K562 (cell line): ENCODE results near the gene TMEM225B. TPM values are rescaled to one million over a fixed set of nuclear protein-coding genes. Genes with fewer than 3 reads are reported as not detected.

Experiments
- FOXP1 ChIP-seq: sonication (generic); formaldehyde crosslinking; IDR thresholded peaks from 2 replicates; pipeline ENCODE4 v1.8.0; 2022; ENCODE audit warnings: mild to moderate bottlenecking, missing genetic modification reagents
- MED1 ChIP-seq: sonication (generic); formaldehyde crosslinking; IDR thresholded peaks from 2 replicates; pipeline ENCODE4 v1.8.1; 2023; ENCODE audit warnings: missing genetic modification reagents, borderline replicate concordance
- NFIC ChIP-seq: fragments of 450-650 bp; IDR thresholded peaks from 2 replicates; pipeline ENCODE4 v1.6.1; 2017; ENCODE audit warnings: mild to moderate bottlenecking, inconsistent platforms
- NONO ChIP-seq, 2 experiments: fragments of 200-400 bp in 1 of 2; fragments of 450-650 bp in 1 of 2; formaldehyde crosslinking in 1 of 2; IDR thresholded peaks; 2 replicates each; pipeline ENCODE4 v1.6.1; 2017; ENCODE audit warnings: low read depth in 2 of 2, mild to moderate bottlenecking in 2 of 2, moderate library complexity in 2 of 2, low read length in 1 of 2
- RBFOX2 ChIP-seq: fragments of 200-400 bp; formaldehyde crosslinking; IDR thresholded peaks from 2 replicates; pipeline ENCODE4 v1.6.1; 2017; ENCODE audit warnings: low read depth, mild to moderate bottlenecking, low read length, moderate library complexity
- ZBED1 ChIP-seq: IDR thresholded peaks from 2 replicates; pipeline ENCODE4 v1.6.1; 2014
- ZBTB17 ChIP-seq: fragments of 450-650 bp; formaldehyde crosslinking; IDR thresholded peaks from 2 replicates; pipeline ENCODE4 v1.4.0; 2020; ENCODE audit warnings: mild to moderate bottlenecking
- ZC3H4 ChIP-seq: sonication (generic); formaldehyde crosslinking; IDR thresholded peaks from 2 replicates; pipeline ENCODE4 v1.9.0; 2021; ENCODE audit warnings: missing genetic modification reagents, borderline replicate concordance
- ZNF23 ChIP-seq: fragments of 250-450 bp; sonication (Bioruptor Pico); IDR thresholded peaks from 2 replicates; pipeline ENCODE4 v1.4.0; 2020; ENCODE audit warnings: mild to moderate bottlenecking
- ZNF764 ChIP-seq: fragments of 250-450 bp; sonication (Bioruptor Pico); IDR thresholded peaks from 2 replicates; pipeline ENCODE4 v1.4.0; 2020; ENCODE audit warnings: low read depth, mild to moderate bottlenecking, moderate library complexity
- polyA plus RNA-seq, 8 experiments: library from polyadenylated mRNA; depleted of rRNA in 4 of 8; stranded (reverse) in 5 of 8; unstranded in 3 of 8; fragments of >200 nt; fragmentation: Nextera tagmentation in 2 of 8; fragmentation: Illumina TruSeq in 1 of 8; extraction: Ambion mirVana in 2 of 8; extraction: Trizol in 1 of 8; gene quantifications; 2 replicates each; pipeline versions ENCODE4 v1.2.1 to v1.2.3, GENCODE V29; 2011 to 2014; ENCODE audit warnings: inconsistent platforms in 1 of 8, missing spikeins in 1 of 8
- total RNA-seq, 7 experiments: library from RNA; depleted of rRNA in 6 of 7; stranded (reverse); fragments of >200 nt in 6 of 7; fragmentation: Illumina TruSeq in 2 of 7; extraction: Trizol in 2 of 7; gene quantifications; 2 replicates each; pipeline versions ENCODE4 v1.2.1 to v1.2.3, GENCODE V29; 2011 to 2021; ENCODE audit warnings: low replicate concordance in 1 of 7
- TF ChIP-seq, protein P1 (sequence below): sonication (generic); formaldehyde crosslinking; IDR thresholded peaks from 2 replicates; pipeline ENCODE4 v1.8.0; 2023; ENCODE audit warnings: missing genetic modification reagents, mild to moderate bottlenecking, borderline replicate concordance
- TF ChIP-seq, protein P2 (sequence below): sonication (generic); formaldehyde crosslinking; IDR thresholded peaks from 2 replicates; pipeline ENCODE4 v1.8.1; 2023; ENCODE audit warnings: mild to moderate bottlenecking, missing genetic modification reagents
- TF ChIP-seq, protein P3 (sequence below): fragments of 450-650 bp; formaldehyde crosslinking; IDR thresholded peaks from 2 replicates; pipeline ENCODE4 v1.4.0; 2022; ENCODE audit warnings: missing genetic modification characterization
- TF ChIP-seq, protein P4 (sequence below): sonication (generic); formaldehyde crosslinking; IDR thresholded peaks from 2 replicates; pipeline ENCODE4 v1.9.0; 2022; ENCODE audit warnings: mild to moderate bottlenecking, missing genetic modification reagents

The TMEM225B gene
- total and polyA plus RNA-seq, 9 of the 15 experiments (the other 6 are each of a cell fraction or from before 2014, with no cell fraction given) = 0.08 to 0.73 (median 0.56) TPM

DNA sequence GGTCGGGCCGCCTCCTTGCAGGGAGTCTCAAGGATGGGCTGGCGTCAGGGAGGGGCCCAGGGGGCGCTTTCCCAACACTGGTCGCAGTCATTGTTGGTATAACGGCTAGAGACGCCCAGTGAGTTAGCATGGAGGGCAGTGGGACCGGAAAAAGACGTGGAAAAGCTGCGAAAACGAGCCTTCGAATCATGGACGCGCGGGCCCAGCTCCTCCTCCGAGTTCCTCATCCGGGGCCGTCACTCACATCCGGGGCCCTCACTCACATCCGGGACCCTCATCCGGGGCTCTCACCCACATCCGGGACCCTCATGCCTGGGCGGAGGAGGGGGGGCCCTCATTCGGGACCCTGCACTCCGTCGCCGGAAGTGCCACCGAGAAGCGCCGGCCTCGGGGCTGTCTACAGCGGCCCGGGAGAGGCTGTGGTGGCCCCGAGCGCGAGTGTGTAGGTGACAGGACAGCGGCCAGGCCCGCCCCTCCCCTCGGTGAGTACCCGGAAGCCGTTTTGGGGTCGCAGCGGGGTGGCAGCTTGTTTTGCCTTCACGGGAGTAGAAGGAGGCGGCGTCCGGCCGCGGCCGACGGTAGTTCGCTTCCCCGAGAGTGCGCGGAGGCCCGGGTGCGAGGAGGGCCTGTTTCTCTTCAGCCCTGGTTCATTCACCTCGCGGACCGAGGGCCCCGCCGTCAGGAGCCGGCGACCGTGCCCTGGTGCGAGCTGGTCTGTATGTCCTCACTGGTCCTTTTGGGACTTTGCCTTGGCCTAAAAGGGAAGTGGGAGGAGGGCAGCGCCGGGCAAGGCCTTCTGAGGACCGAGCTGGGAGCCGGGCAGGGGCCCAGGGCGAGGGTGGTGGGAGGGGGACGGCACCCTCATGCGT, 39.5 kb upstream of the TMEM225B start, which contains the start of gene ZNF655 (continued):
- TF ChIP-seq, protein P1, sequence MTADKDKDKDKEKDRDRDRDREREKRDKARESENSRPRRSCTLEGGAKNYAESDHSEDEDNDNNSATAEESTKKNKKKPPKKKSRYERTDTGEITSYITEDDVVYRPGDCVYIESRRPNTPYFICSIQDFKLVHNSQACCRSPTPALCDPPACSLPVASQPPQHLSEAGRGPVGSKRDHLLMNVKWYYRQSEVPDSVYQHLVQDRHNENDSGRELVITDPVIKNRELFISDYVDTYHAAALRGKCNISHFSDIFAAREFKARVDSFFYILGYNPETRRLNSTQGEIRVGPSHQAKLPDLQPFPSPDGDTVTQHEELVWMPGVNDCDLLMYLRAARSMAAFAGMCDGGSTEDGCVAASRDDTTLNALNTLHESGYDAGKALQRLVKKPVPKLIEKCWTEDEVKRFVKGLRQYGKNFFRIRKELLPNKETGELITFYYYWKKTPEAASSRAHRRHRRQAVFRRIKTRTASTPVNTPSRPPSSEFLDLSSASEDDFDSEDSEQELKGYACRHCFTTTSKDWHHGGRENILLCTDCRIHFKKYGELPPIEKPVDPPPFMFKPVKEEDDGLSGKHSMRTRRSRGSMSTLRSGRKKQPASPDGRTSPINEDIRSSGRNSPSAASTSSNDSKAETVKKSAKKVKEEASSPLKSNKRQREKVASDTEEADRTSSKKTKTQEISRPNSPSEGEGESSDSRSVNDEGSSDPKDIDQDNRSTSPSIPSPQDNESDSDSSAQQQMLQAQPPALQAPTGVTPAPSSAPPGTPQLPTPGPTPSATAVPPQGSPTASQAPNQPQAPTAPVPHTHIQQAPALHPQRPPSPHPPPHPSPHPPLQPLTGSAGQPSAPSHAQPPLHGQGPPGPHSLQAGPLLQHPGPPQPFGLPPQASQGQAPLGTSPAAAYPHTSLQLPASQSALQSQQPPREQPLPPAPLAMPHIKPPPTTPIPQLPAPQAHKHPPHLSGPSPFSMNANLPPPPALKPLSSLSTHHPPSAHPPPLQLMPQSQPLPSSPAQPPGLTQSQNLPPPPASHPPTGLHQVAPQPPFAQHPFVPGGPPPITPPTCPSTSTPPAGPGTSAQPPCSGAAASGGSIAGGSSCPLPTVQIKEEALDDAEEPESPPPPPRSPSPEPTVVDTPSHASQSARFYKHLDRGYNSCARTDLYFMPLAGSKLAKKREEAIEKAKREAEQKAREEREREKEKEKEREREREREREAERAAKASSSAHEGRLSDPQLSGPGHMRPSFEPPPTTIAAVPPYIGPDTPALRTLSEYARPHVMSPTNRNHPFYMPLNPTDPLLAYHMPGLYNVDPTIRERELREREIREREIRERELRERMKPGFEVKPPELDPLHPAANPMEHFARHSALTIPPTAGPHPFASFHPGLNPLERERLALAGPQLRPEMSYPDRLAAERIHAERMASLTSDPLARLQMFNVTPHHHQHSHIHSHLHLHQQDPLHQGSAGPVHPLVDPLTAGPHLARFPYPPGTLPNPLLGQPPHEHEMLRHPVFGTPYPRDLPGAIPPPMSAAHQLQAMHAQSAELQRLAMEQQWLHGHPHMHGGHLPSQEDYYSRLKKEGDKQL (CRISPR knock-in tag) = 0 out of 2 replicates have a peak, but pooled peaks have one; percentile 46
- TF ChIP-seq, protein P2, sequence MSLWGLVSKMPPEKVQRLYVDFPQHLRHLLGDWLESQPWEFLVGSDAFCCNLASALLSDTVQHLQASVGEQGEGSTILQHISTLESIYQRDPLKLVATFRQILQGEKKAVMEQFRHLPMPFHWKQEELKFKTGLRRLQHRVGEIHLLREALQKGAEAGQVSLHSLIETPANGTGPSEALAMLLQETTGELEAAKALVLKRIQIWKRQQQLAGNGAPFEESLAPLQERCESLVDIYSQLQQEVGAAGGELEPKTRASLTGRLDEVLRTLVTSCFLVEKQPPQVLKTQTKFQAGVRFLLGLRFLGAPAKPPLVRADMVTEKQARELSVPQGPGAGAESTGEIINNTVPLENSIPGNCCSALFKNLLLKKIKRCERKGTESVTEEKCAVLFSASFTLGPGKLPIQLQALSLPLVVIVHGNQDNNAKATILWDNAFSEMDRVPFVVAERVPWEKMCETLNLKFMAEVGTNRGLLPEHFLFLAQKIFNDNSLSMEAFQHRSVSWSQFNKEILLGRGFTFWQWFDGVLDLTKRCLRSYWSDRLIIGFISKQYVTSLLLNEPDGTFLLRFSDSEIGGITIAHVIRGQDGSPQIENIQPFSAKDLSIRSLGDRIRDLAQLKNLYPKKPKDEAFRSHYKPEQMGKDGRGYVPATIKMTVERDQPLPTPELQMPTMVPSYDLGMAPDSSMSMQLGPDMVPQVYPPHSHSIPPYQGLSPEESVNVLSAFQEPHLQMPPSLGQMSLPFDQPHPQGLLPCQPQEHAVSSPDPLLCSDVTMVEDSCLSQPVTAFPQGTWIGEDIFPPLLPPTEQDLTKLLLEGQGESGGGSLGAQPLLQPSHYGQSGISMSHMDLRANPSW = peak; percentile 97
- TF ChIP-seq RBFOX2 (peak; percentile 99), ZBED1 (peak; percentile 79; the same call in 1 of the 2 replicates), NFIC (peak; percentile 73), ZNF23 (CRISPR knock-in tag) (no peak), NONO (IDR thresholded peaks at IDR 0.05; ENCODE audit: low read depth in 2 of 2, low read length in 1 of 2) (no peak; a peak in 2 of 4 replicates), MED1 (no peak), ZNF764 (CRISPR knock-in tag) (no peak), ZBTB17 (CRISPR knock-in tag) (peak; percentile 55; the same call in 1 of the 2 replicates), ZC3H4 (peak; percentile 56; the same call in 1 of the 2 replicates), FOXP1 (peak; percentile 66)
- TF ChIP-seq, protein P3, sequence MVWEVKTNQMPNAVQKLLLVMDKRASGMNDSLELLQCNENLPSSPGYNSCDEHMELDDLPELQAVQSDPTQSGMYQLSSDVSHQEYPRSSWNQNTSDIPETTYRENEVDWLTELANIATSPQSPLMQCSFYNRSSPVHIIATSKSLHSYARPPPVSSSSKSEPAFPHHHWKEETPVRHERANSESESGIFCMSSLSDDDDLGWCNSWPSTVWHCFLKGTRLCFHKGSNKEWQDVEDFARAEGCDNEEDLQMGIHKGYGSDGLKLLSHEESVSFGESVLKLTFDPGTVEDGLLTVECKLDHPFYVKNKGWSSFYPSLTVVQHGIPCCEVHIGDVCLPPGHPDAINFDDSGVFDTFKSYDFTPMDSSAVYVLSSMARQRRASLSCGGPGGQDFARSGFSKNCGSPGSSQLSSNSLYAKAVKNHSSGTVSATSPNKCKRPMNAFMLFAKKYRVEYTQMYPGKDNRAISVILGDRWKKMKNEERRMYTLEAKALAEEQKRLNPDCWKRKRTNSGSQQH (CRISPR knock-in tag) = no peak
- TF ChIP-seq, protein P4, sequence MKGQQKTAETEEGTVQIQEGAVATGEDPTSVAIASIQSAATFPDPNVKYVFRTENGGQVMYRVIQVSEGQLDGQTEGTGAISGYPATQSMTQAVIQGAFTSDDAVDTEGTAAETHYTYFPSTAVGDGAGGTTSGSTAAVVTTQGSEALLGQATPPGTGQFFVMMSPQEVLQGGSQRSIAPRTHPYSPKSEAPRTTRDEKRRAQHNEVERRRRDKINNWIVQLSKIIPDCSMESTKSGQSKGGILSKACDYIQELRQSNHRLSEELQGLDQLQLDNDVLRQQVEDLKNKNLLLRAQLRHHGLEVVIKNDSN = no peak; the same call in 1 of the 2 replicates
